ENCODE data around the gene PGAP3. TPM values are rescaled to one million over a fixed set of nuclear protein-coding genes. Genes with fewer than 3 reads are reported as not detected.

PGAP3 gene
- polyA plus RNA-seq, 1 experiment: 20.3 TPM

DNA sequence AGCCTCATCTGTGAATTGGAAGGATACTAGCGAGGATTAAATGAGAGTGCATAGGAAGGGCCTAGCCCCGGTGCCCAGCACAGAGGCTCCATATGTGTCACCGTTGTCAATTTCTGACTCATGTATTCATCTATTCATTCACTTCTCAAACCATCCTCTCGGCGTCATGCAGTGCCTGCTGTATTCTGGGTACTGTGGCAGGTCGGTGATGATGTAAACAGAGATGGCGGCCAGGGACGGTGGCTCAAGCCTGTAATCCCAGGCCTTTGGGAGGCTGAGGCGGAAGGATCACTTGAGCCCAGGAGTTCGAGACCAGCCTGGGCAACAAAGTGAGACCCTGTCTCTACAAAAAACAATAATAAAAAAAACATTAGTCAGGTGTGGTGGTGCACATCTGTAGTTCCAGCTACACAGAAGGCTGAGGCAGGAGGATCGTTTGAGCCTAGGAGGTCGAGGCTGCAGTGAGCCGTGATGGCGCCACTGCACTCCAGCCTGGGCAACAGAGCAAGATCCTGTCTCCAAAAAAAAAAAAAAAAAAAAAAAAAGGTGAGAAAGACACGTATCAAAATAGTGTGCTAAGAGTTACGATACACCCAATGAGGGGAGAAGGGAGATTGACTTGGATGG lies 65.4 kb downstream of the PGAP3 start:
- Histone ChIP-seq H3K4me3 (ENCODE audit: low read depth, low read length) (no peak overlapping the region), H3K36me3 (ENCODE audit: control insufficient read depth, insufficient read depth, low read length) (no peaks in the 10 kb centered on the region; the same call in 1 of the 2 replicates), H3K27me3 (ENCODE audit: control insufficient read depth, insufficient read depth, low read length) (peaks cover 21% of the 10 kb centered on the region)
- CTCF ChIA-PET: interaction anchor here (0.6 to 8.7 kb wide), 38 partner anchors 9 to 619 kb away, joined by 3 to 193 read pairs (median 8); partner anchors contain the start of genes ERBB2, MIEN1, PGAP3 and PNMT
- POLR2A ChIA-PET: no interaction called here
- DNase-seq (ENCODE audit: low read depth): no peak
- TF ChIP-seq, protein P1, sequence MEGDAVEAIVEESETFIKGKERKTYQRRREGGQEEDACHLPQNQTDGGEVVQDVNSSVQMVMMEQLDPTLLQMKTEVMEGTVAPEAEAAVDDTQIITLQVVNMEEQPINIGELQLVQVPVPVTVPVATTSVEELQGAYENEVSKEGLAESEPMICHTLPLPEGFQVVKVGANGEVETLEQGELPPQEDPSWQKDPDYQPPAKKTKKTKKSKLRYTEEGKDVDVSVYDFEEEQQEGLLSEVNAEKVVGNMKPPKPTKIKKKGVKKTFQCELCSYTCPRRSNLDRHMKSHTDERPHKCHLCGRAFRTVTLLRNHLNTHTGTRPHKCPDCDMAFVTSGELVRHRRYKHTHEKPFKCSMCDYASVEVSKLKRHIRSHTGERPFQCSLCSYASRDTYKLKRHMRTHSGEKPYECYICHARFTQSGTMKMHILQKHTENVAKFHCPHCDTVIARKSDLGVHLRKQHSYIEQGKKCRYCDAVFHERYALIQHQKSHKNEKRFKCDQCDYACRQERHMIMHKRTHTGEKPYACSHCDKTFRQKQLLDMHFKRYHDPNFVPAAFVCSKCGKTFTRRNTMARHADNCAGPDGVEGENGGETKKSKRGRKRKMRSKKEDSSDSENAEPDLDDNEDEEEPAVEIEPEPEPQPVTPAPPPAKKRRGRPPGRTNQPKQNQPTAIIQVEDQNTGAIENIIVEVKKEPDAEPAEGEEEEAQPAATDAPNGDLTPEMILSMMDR (IDR thresholded peaks at IDR 0.05; ENCODE audit: insufficient read depth, low read depth, low read length): no peak

DNA sequence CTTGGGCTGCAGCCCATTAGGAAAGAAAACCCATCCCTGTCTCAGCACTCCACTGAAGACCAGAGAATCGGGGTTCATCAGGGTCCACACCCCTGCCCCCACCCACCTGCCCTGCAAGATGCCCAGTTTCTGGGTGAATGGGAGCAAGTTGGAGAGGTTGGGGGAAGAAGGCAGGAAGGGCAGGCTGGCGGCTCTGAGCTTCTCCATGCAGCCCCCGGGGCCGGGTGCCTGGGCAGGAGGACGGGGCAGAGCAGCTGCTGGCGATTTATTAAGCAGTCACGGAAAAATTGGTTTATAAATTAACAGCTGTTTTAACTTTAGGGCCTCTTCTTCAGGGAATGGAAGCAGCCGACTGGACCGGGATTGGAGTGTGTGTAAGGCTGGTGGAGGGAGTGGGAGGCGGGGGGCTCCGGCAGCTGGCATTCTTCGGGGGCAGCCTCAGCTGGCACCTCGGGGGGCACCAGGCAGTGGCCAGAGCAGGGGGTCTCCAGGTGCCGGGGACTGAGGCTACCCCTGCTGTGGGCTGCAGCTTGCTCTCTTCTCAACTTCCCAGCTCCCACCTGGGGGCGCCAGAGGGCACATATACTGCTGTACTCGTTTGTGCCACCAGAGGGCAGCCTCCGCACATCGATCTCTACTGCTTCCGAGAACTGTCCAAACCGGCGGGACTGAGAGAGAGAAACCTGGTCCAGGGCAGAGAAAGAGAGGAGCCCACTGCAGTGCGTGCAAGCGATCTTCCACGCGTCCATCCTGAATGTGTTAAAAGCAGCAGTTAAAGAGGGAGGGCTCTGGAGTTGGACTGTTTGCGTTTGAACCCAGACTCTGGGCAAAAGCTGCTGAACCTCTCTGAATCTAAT lies 66.1 kb downstream of the PGAP3 start:
- no peak for DNase-seq (ENCODE audit: low read depth)
- peaks cover 22% of the 10 kb centered on the region for H3K27me3 ChIP-seq (ENCODE audit: control insufficient read depth, insufficient read depth, low read length)
- no peaks in the 10 kb centered on the region; the same call in 1 of the 2 replicates for H3K36me3 ChIP-seq (ENCODE audit: control insufficient read depth, insufficient read depth, low read length)
- TF ChIP-seq, protein P1 (IDR thresholded peaks at IDR 0.05; ENCODE audit: insufficient read depth, low read depth, low read length): peak; percentile 100
- no peak overlapping the region for H3K4me3 ChIP-seq (ENCODE audit: low read depth, low read length)
- ChIA-PET CTCF (interaction anchor here (0.6 to 8.7 kb wide), 62 partner anchors 9 to 415 kb away, joined by 3 to 193 read pairs (median 4); partner anchors contain the start of genes ERBB2, MIEN1, PGAP3 and PNMT), POLR2A (no interaction called here)

Small RNA genes within 50 kb of the gene (small RNA-seq; reads per million reads assigned to genes)
- gene MIR4728 (ENCODE audit: insufficient read length, low read depth, low replicate concordance): not detected

Other genes with a start within 250 kb of the PGAP3 start
- gene MED1, start 236.8 kb downstream of the PGAP3 start, polyA plus RNA-seq (2011; rRNA removed): 22.9 and 33.3 TPM in 2 replicates
- 16.6 and 19.1 TPM in 2 replicates for gene CDK12, start 226.6 kb downstream of the PGAP3 start, polyA plus RNA-seq (2011; rRNA removed)
- not detected in 2 replicates for gene NEUROD2, start 80.1 kb downstream of the PGAP3 start, polyA plus RNA-seq (2011; rRNA removed)
- gene PPP1R1B, start 61.1 kb downstream of the PGAP3 start, polyA plus RNA-seq (2011; rRNA removed): not detected in 2 replicates
- gene STARD3, start 50.9 kb downstream of the PGAP3 start, polyA plus RNA-seq (2011; rRNA removed): 51.6 and 93.8 TPM in 2 replicates
- gene TCAP, start 22.7 kb downstream of the PGAP3 start, polyA plus RNA-seq (2011; rRNA removed): 0.16 and 0.22 TPM in 2 replicates
- not detected in 2 replicates for gene PNMT, start 19.6 kb downstream of the PGAP3 start, polyA plus RNA-seq (2011; rRNA removed)
- gene ERBB2, start 12.0 kb upstream of the PGAP3 start, polyA plus RNA-seq (2011; rRNA removed): 22.8 and 35.4 TPM in 2 replicates
- 61.4 and 78.9 TPM in 2 replicates for gene MIEN1, start 42.5 kb upstream of the PGAP3 start, polyA plus RNA-seq (2011; rRNA removed)
- gene GRB7, start 49.9 kb upstream of the PGAP3 start, polyA plus RNA-seq (2011; rRNA removed): 0.09 and 0.23 TPM in 2 replicates
- not detected in 2 replicates for gene IKZF3, start 176.3 kb upstream of the PGAP3 start, polyA plus RNA-seq (2011; rRNA removed)
- not detected in 2 replicates for gene ZPBP2, start 180.1 kb upstream of the PGAP3 start, polyA plus RNA-seq (2011; rRNA removed)
- gene GSDMB, start 230.6 kb upstream of the PGAP3 start, polyA plus RNA-seq (2011; rRNA removed): 3.8 and 5.1 TPM in 2 replicates
- 78.3 and 96.7 TPM in 2 replicates for gene ORMDL3, start 239.5 kb upstream of the PGAP3 start, polyA plus RNA-seq (2011; rRNA removed)
- not detected in 2 replicates for gene LRRC3C, start 239.7 kb upstream of the PGAP3 start, polyA plus RNA-seq (2011; rRNA removed)

Measured in BJ (cell line).